Ectodermal cell (in vitro differentiated cells): Measurements from ENCODE around the gene CPNE9.

Source experiments
- H3K27ac ChIP-seq: 2 replicates; pipeline ENCODE4 v1.7.0; 2013; ENCODE audit warnings: mild to moderate bottlenecking, low read depth, low read length; ENCODE audit not compliant: insufficient read depth, poor library complexity, severe bottlenecking
- H3K27me3 ChIP-seq: 2 replicates; pipeline ENCODE4 v1.7.0; 2013; ENCODE audit warnings: mild to moderate bottlenecking, low read length; ENCODE audit not compliant: insufficient read depth, control insufficient read depth, poor library complexity, severe bottlenecking
- H3K36me3 ChIP-seq: one replicate; pipeline ENCODE4 v1.7.0; 2013; ENCODE audit warnings: low read length; ENCODE audit not compliant: control insufficient read depth, insufficient read depth
- H3K4me1 ChIP-seq: one replicate; pipeline ENCODE4 v1.7.0; 2013; ENCODE audit warnings: low read length; ENCODE audit not compliant: control insufficient read depth, insufficient read depth
- H3K4me3 ChIP-seq: 2 replicates; pipeline ENCODE4 v1.7.0; 2013; ENCODE audit warnings: low read depth, low read length, control low read depth; ENCODE audit not compliant: insufficient read depth
- H3K9me3 ChIP-seq: 2 replicates; pipeline ENCODE4 v1.7.0; 2013; ENCODE audit warnings: mild to moderate bottlenecking, low read length, moderate library complexity; ENCODE audit not compliant: control insufficient read depth
- WGBS, 2 experiments: methylation state at CpG; one replicate each; pipeline ENCODE4 v1.1.7; 2013; ENCODE audit warnings: missing lambda C conversion rate in 2 of 2; 5-methylcytosine and 5-hydroxymethylcytosine counted together

Gene CPNE9

GRCh38 chr3:9675736-9676290 is 27.8 kb upstream of the CPNE9 start:
- Histone ChIP-seq H3K4me3 (no peak overlapping the region), H3K36me3 (peaks cover 28% of the 10 kb centered on the region), H3K9me3 (no peaks in the 10 kb centered on the region), H3K27ac (no peak overlapping the region), H3K4me1 (no peaks in the 10 kb centered on the region), H3K27me3 (no peaks in the 10 kb centered on the region)
- whole genome bisulfite sequencing, 2 experiments, result 91% methylated on average over 5 of the region's 5 CpGs

- Histone ChIP-seq H3K9me3 (no peaks in the 10 kb centered on the region), H3K4me3 (no peak overlapping the region), H3K27ac (no peak overlapping the region), H3K27me3 (no peaks in the 10 kb centered on the region), H3K4me1 (no peaks in the 10 kb centered on the region), H3K36me3 (peaks cover 24% of the 10 kb centered on the region)
- WGBS, 2 experiments, result 83 to 87% methylated on average over 6 of the region's 6 CpGs
Observed at GRCh38 chr3:9676785-9677184, 26.8 kb upstream of the CPNE9 start.

GRCh38 chr3:9678493-9678892 is 25.1 kb upstream of the CPNE9 start:
- Histone ChIP-seq H3K4me1 (no peaks in the 10 kb centered on the region), H3K36me3 (peaks cover 11% of the 10 kb centered on the region), H3K27ac (no peak overlapping the region), H3K4me3 (no peak overlapping the region), H3K27me3 (no peaks in the 10 kb centered on the region), H3K9me3 (no peaks in the 10 kb centered on the region)
- 89 to 93% methylated on average over 3 of the region's 3 CpGs for WGBS, 2 experiments

GRCh38 chr3:9679476-9680080 is 24.1 kb upstream of the CPNE9 start:
- no peak overlapping the region for H3K4me3 ChIP-seq
- WGBS, 2 experiments, result 91 to 95% methylated on average over 6 of the region's 6 CpGs
- no peaks in the 10 kb centered on the region for H3K4me1 ChIP-seq
- H3K9me3 ChIP-seq, result no peaks in the 10 kb centered on the region
- peaks cover 18% of the 10 kb centered on the region for H3K36me3 ChIP-seq
- no peak overlapping the region for H3K27ac ChIP-seq
- no peaks in the 10 kb centered on the region for H3K27me3 ChIP-seq

GRCh38 chr3:9681011-9681722 is 22.5 kb upstream of the CPNE9 start:
- Histone ChIP-seq H3K4me1 (no peaks in the 10 kb centered on the region), H3K27ac (no peak overlapping the region), H3K9me3 (no peaks in the 10 kb centered on the region), H3K4me3 (no peak overlapping the region), H3K36me3 (peaks cover 26% of the 10 kb centered on the region), H3K27me3 (no peaks in the 10 kb centered on the region)
- WGBS, 2 experiments, result 93 to 96% methylated on average over 6 to 7 of the region's 7 CpGs

GRCh38 chr3:9681723-9682081 is 21.9 kb upstream of the CPNE9 start:
- WGBS, 2 experiments, result 90 to 92% methylated on average over 6 of the region's 6 CpGs

GRCh38 chr3:9682096-9682495 is 21.5 kb upstream of the CPNE9 start:
- Histone ChIP-seq H3K36me3 (peaks cover 26% of the 10 kb centered on the region), H3K4me1 (no peaks in the 10 kb centered on the region)

More at GRCh38 chr3:9681723-9682081, 21.9 kb upstream of the CPNE9 start:
- no peaks in the 10 kb centered on the region for H3K4me1 ChIP-seq
- peaks cover 26% of the 10 kb centered on the region for H3K36me3 ChIP-seq
- H3K27me3 ChIP-seq, result no peaks in the 10 kb centered on the region
- H3K27ac ChIP-seq, result no peak overlapping the region
- no peak overlapping the region for H3K4me3 ChIP-seq
- H3K9me3 ChIP-seq, result no peaks in the 10 kb centered on the region

GRCh38 chr3:9683426-9683825 is 20.2 kb upstream of the CPNE9 start:
- WGBS, 2 experiments, result 95 to 98% methylated on average over 3 of the region's 3 CpGs
- no peaks in the 10 kb centered on the region for H3K27me3 ChIP-seq
- H3K4me3 ChIP-seq, result no peak overlapping the region
- peaks cover 31% of the 10 kb centered on the region for H3K36me3 ChIP-seq
- no peaks in the 10 kb centered on the region for H3K4me1 ChIP-seq
- no peaks in the 10 kb centered on the region for H3K9me3 ChIP-seq
- no peak overlapping the region for H3K27ac ChIP-seq

More at GRCh38 chr3:9682096-9682495, 21.5 kb upstream of the CPNE9 start:
- Histone ChIP-seq H3K27ac (no peak overlapping the region), H3K4me3 (no peak overlapping the region), H3K27me3 (no peaks in the 10 kb centered on the region), H3K9me3 (no peaks in the 10 kb centered on the region)
- WGBS, 2 experiments, result 93 to 94% methylated on average over 6 of the region's 6 CpGs

- H3K4me3 ChIP-seq, result no peak overlapping the region
- no peak overlapping the region for H3K27ac ChIP-seq
- 93% methylated on average over 18 of the region's 18 CpGs for WGBS, 2 experiments
- H3K36me3 ChIP-seq, result peaks cover 41% of the 10 kb centered on the region
- H3K9me3 ChIP-seq, result no peaks in the 10 kb centered on the region
- H3K27me3 ChIP-seq, result no peaks in the 10 kb centered on the region
- no peaks in the 10 kb centered on the region for H3K4me1 ChIP-seq
Observed at GRCh38 chr3:9685216-9686049, 18.2 kb upstream of the CPNE9 start.

- Histone ChIP-seq H3K4me3 (no peak overlapping the region), H3K36me3 (peaks cover 41% of the 10 kb centered on the region), H3K27ac (no peak overlapping the region), H3K27me3 (no peaks in the 10 kb centered on the region), H3K9me3 (no peaks in the 10 kb centered on the region), H3K4me1 (no peaks in the 10 kb centered on the region)
- 93 to 94% methylated on average over 9 of the region's 9 CpGs for WGBS, 2 experiments
Observed at GRCh38 chr3:9686050-9686550, 17.5 kb upstream of the CPNE9 start.
